A549 (cell line): ENCODE data around the gene SLC10A2. TPM values are rescaled to one million over a fixed set of nuclear protein-coding genes. Genes with fewer than 3 reads are reported as not detected.

ENCODE experiments used
- ATAC-seq, 2 experiments: fragments of 200-7000 bp in 1 of 2; fragments of >200 bp in 1 of 2; cut with Nextera tagmentation in 1 of 2; cut with Tn5 transposase in 1 of 2; 3 replicates each; pipeline versions ENCODE4 v1.8.0 to v1.9.1; 2018 to 2020; ENCODE audit warnings: mild to moderate bottlenecking in 1 of 2, moderate library complexity in 1 of 2
- CTCF ChIA-PET: fragments of 300-600 bp; sonication (Branson Sonifier 250); formaldehyde crosslinking; extraction: SDS; loops from one replicate; lab custom pipeline; 2021; ENCODE audit warnings: antibody characterized with exemption, inconsistent platforms; lab: Yijun Ruan, JAX
- POLR2A ChIA-PET: fragments of 350-600 bp; formaldehyde crosslinking; extraction: SDS; loops from one replicate; lab custom pipeline; 2021; ENCODE audit warnings: antibody characterized with exemption, inconsistent platforms; lab: Yijun Ruan, JAX
- DNase-seq, 2 experiments: peaks; one replicate each; pipeline versions ENCODE4 v3.0.0 to v3.0.0-alpha.2; 2011 to 2016; ENCODE audit warnings: low read depth in 1 of 2, low spot score in 1 of 2
- FAIRE-seq: peaks from 2 replicates; lab custom pipeline; 2011; peaks lifted over from hg19 to GRCh38; lab: Jason Lieb, UNC
- H3K27ac ChIP-seq, 2 experiments: fragments of >200 bp; sonication (Bioruptor Twin); formaldehyde crosslinking; 3 replicates each; pipeline ENCODE4 v1.5.1; 2016 to 2017
- H3K4me1 ChIP-seq: fragments of >200 bp; sonication (Bioruptor Twin); formaldehyde crosslinking; 3 replicates; pipeline ENCODE4 v1.6.1; 2016
- H3K4me2 ChIP-seq: fragments of >200 bp; sonication (Bioruptor Twin); formaldehyde crosslinking; 3 replicates; pipeline ENCODE4 v1.6.1; 2016
- H3K4me3 ChIP-seq: fragments of >200 bp; sonication (Bioruptor Twin); formaldehyde crosslinking; 3 replicates; pipeline ENCODE4 v1.5.1; 2016
- H3K9me3 ChIP-seq: fragments of >200 bp; sonication (Bioruptor Twin); formaldehyde crosslinking; 3 replicates; pipeline ENCODE4 v1.6.1; 2016
- ATOH8 ChIP-seq: fragments of 250-450 bp; sonication (Bioruptor Pico); IDR thresholded peaks from 2 replicates; pipeline ENCODE4 v1.5.0; 2020; ENCODE audit warnings: low read depth, mild to moderate bottlenecking, moderate library complexity
- CBX2 ChIP-seq: fragments of 200-600 bp; sonication (generic); IDR thresholded peaks from 2 replicates; pipeline ENCODE4 v1.6.1; 2016; ENCODE audit warnings: low read depth, mild to moderate bottlenecking, borderline replicate concordance
- CBX8 ChIP-seq: fragments of 200-600 bp; sonication (generic); IDR thresholded peaks from 2 replicates; pipeline ENCODE4 v1.6.1; 2016
- CEBPB ChIP-seq, 2 experiments: fragments of >200 bp in 1 of 2; sonication (Bioruptor Twin) in 1 of 2; formaldehyde crosslinking in 1 of 2; IDR thresholded peaks; 2 replicates each; pipeline ENCODE4 v1.6.1; 2012 to 2016
- CHD2 ChIP-seq: fragments of 150-350 bp; IDR thresholded peaks from 2 replicates; pipeline ENCODE4 v1.6.1; 2014; ENCODE audit warnings: low read length; ENCODE audit not compliant: partially characterized antibody
- CHD4 ChIP-seq: fragments of 200-600 bp; sonication (generic); IDR thresholded peaks from 2 replicates; pipeline ENCODE4 v1.6.1; 2016; ENCODE audit warnings: antibody characterized with exemption, mild to moderate bottlenecking, borderline replicate concordance
- E2F6 ChIP-seq: IDR thresholded peaks from 2 replicates; pipeline ENCODE4 v1.6.1; 2012; ENCODE audit warnings: low read depth, borderline replicate concordance
- EHMT2 ChIP-seq: fragments of 200-600 bp; sonication (generic); IDR thresholded peaks from 2 replicates; pipeline ENCODE4 v1.6.1; 2016; ENCODE audit warnings: antibody characterized with exemption, low read depth, mild to moderate bottlenecking, moderate library complexity
- EP300 ChIP-seq, 2 experiments: fragments of >200 bp; sonication (Bioruptor Twin); formaldehyde crosslinking; IDR thresholded peaks; 2 replicates in 1 of 2; 3 replicates in 1 of 2; pipeline ENCODE4 v1.6.1; 2016 to 2017
- FOSB ChIP-seq: fragments of 250-450 bp; sonication (Bioruptor Pico); IDR thresholded peaks from 2 replicates; pipeline ENCODE4 v1.5.0; 2020; ENCODE audit warnings: mild to moderate bottlenecking, moderate library complexity
- GATA3 ChIP-seq: IDR thresholded peaks from 2 replicates; pipeline ENCODE4 v1.6.1; 2012; ENCODE audit warnings: borderline replicate concordance
- HEYL ChIP-seq: fragments of 250-450 bp; sonication (Bioruptor Pico); IDR thresholded peaks from 2 replicates; pipeline ENCODE4 v1.8.0; 2021; ENCODE audit warnings: mild to moderate bottlenecking, moderate library complexity
- HOXA7 ChIP-seq: fragments of 250-450 bp; sonication (Bioruptor Pico); IDR thresholded peaks from 2 replicates; pipeline ENCODE4 v1.5.0; 2020; ENCODE audit warnings: mild to moderate bottlenecking, moderate library complexity
- HOXB13 ChIP-seq: fragments of 250-450 bp; sonication (Bioruptor Pico); IDR thresholded peaks from 2 replicates; pipeline ENCODE4 v1.5.0; 2020; ENCODE audit warnings: low read depth, mild to moderate bottlenecking, moderate library complexity
- HOXB5 ChIP-seq: fragments of 250-450 bp; sonication (Bioruptor Pico); IDR thresholded peaks from 2 replicates; pipeline ENCODE4 v1.5.0; 2020; ENCODE audit warnings: mild to moderate bottlenecking, moderate library complexity
- JUNB ChIP-seq: fragments of >200 bp; sonication (Bioruptor Twin); formaldehyde crosslinking; IDR thresholded peaks from 2 replicates; pipeline ENCODE4 v1.6.1; 2016
- NFE2L2 ChIP-seq: fragments of 150-350 bp; conservative IDR thresholded peaks from 2 replicates; pipeline ENCODE4 v1.6.1; 2014; ENCODE audit warnings: low read length
- PHF8 ChIP-seq: fragments of 200-600 bp; sonication (generic); IDR thresholded peaks from 2 replicates; pipeline ENCODE4 v1.6.1; 2016; ENCODE audit warnings: low read depth, mild to moderate bottlenecking, antibody characterized with exemption, moderate library complexity, borderline replicate concordance
- POLR2A ChIP-seq: IDR thresholded peaks from 2 replicates; pipeline ENCODE4 v1.6.1; 2012; ENCODE audit warnings: mild to moderate bottlenecking, low read length
- REST ChIP-seq: fragments of 200-600 bp; sonication (generic); IDR thresholded peaks from 2 replicates; pipeline ENCODE4 v1.6.1; 2016; ENCODE audit warnings: antibody characterized with exemption, mild to moderate bottlenecking, moderate library complexity
- RFX5 ChIP-seq: fragments of 450-650 bp; IDR thresholded peaks from 2 replicates; pipeline ENCODE4 v1.7.1; 2014; ENCODE audit warnings: antibody characterized with exemption, mild to moderate bottlenecking, moderate library complexity
- RNF2 ChIP-seq: fragments of 200-600 bp; sonication (generic); IDR thresholded peaks from 2 replicates; pipeline ENCODE4 v1.6.1; 2016; ENCODE audit warnings: low read depth, mild to moderate bottlenecking, antibody characterized with exemption, moderate library complexity, borderline replicate concordance
- SMC3 ChIP-seq: fragments of >200 bp; sonication (Bioruptor Twin); formaldehyde crosslinking; IDR thresholded peaks from 3 replicates; pipeline ENCODE4 v1.6.1; 2018; ENCODE audit warnings: inconsistent platforms
- SREBF2 ChIP-seq: fragments of 450-650 bp; IDR thresholded peaks from 2 replicates; pipeline ENCODE4 v1.6.1; 2014; ENCODE audit warnings: mild to moderate bottlenecking, moderate library complexity
- TFCP2L1 ChIP-seq: fragments of 250-450 bp; sonication (Bioruptor Pico); IDR thresholded peaks from 2 replicates; pipeline ENCODE4 v1.5.0; 2021; ENCODE audit warnings: mild to moderate bottlenecking
- ZC3H11A ChIP-seq: fragments of 450-650 bp; IDR thresholded peaks from 2 replicates; pipeline ENCODE4 v1.6.1; 2014; ENCODE audit warnings: antibody characterized with exemption, mild to moderate bottlenecking
- ZFP36 ChIP-seq: fragments of 450-650 bp; IDR thresholded peaks from 2 replicates; pipeline ENCODE4 v1.6.1; 2014; ENCODE audit warnings: borderline replicate concordance; ENCODE audit not compliant: partially characterized antibody
- ZNF302 ChIP-seq: fragments of 250-450 bp; sonication (Bioruptor Pico); IDR thresholded peaks from 2 replicates; pipeline ENCODE4 v1.9.0; 2021; ENCODE audit warnings: inconsistent platforms, mild to moderate bottlenecking, moderate library complexity
- WGBS: methylation state at CpG from one replicate; pipeline ENCODE4 v1.1.6; 2017; ENCODE audit errors: missing lambda C conversion rate; 5-methylcytosine and 5-hydroxymethylcytosine counted together
- polyA plus RNA-seq, 4 experiments: library from polyadenylated mRNA; depleted of rRNA in 3 of 4; stranded (reverse); fragments of >200 nt; fragmentation: RNase III in 1 of 4; extraction: RNeasy Plus Mini Kit Qiagen cat#74134 plus additional on column Dnase treatment in 1 of 4; gene quantifications; 2 replicates in 3 of 4; 3 replicates in 1 of 4; pipeline ENCODE4 v1.2.3, GENCODE V29; 2011 to 2017

Gene SLC10A2
- polyA plus RNA-seq, 2 of the 4 experiments (the other 2 are of a cell fraction), result not detected

GRCh38 chr13:103004661-103005345, 61.4 kb downstream of the SLC10A2 start (continued):
- TF ChIP-seq REST (no peak), SREBF2 (no peak), CEBPB (IDR thresholded peaks at IDR 0.05) (no peak), TFCP2L1 (CRISPR knock-in tag) (no peak), RFX5 (no peak), FOSB (no peak), CHD2 (no peak), HOXA7 (CRISPR knock-in tag) (no peak), ZFP36 (no peak), CBX8 (no peak), CBX2 (no peak)

- ATAC-seq (no peak), DNase-seq (no peak), FAIRE-seq (no peak)
- no peak overlapping the region for H3K27ac ChIP-seq
- 19% methylated on average over 1 of the region's 1 CpG for WGBS
- TF ChIP-seq TFCP2L1 (CRISPR knock-in tag) (no peak), ZC3H11A (no peak), HOXB13 (CRISPR knock-in tag) (no peak), RNF2 (no peak), PHF8 (no peak), HOXB5 (CRISPR knock-in tag) (no peak), E2F6 (no peak), JUNB (no peak), EHMT2 (no peak), NFE2L2 (no peak), SMC3 (no peak), CHD4 (no peak), EP300 (IDR thresholded peaks at IDR 0.05) (no peak), GATA3 (no peak), HEYL (CRISPR knock-in tag) (no peak), POLR2A (no peak), ZNF302 (CRISPR knock-in tag) (no peak), CBX2 (no peak), ATOH8 (CRISPR knock-in tag) (no peak), ZFP36 (no peak)
- no peaks in the 10 kb centered on the region for H3K4me1 ChIP-seq
- no peak overlapping the region for H3K4me3 ChIP-seq
- ChIA-PET CTCF (no interaction called here), POLR2A (no interaction called here)
- no peak overlapping the region for H3K4me2 ChIP-seq
- no peaks in the 10 kb centered on the region for H3K9me3 ChIP-seq
Measured at GRCh38 chr13:103003631-103004030, 62.6 kb downstream of the SLC10A2 start.
